NCI-H128 (cell line): ENCODE data around the gene RHPN2.
"Not testable (repeated sequence)": the region's sequence is repeated elsewhere in the genome, so short reads cannot be mapped to it uniquely, and the experiment has no call there.

ENCODE experiments used
- DNase-seq: peaks from one replicate; lab custom pipeline; 2025; ENCODE audit not compliant: unreplicated experiment; lab: John Stamatoyannopoulos, UW

The RHPN2 gene

GRCh38 chr19:33066543-33066942 is 1.9 kb upstream of the RHPN2 start:
- DNase-seq = no peak

GRCh38 chr19:33064458-33064791 is 263 bp downstream of the RHPN2 start:
- DNase-seq = no peak

- DNase-seq = no peak
These were observed 783 bp downstream of the RHPN2 start for GRCh38 chr19:33063753-33064457.

- peak; percentile 6 for DNase-seq
These were observed 1.3 kb downstream of the RHPN2 start for GRCh38 chr19:33063356-33063752.

- DNase-seq = no peak
These were observed 1.8 kb downstream of the RHPN2 start for GRCh38 chr19:33062902-33063301.

- no peak for DNase-seq
These were observed 4.1 kb downstream of the RHPN2 start for GRCh38 chr19:33060586-33060985.

GRCh38 chr19:33055718-33056117 is 9.0 kb downstream of the RHPN2 start:
- no peak for DNase-seq

- DNase-seq = no peak
These were observed 10.1 kb downstream of the RHPN2 start for GRCh38 chr19:33054623-33055022.

- DNase-seq = no peak
These were observed 12.2 kb downstream of the RHPN2 start for GRCh38 chr19:33052352-33052972.

GRCh38 chr19:33050110-33050509 is 14.6 kb downstream of the RHPN2 start:
- no peak for DNase-seq

- no peak for DNase-seq
These were observed 15.6 kb downstream of the RHPN2 start for GRCh38 chr19:33048806-33049676.

GRCh38 chr19:33047422-33047821 is 17.3 kb downstream of the RHPN2 start:
- DNase-seq = no peak

- not testable (repeated sequence) for DNase-seq
These were observed 22.9 kb downstream of the RHPN2 start for GRCh38 chr19:33041828-33042160.

- DNase-seq = no peak
These were observed 23.5 kb downstream of the RHPN2 start for GRCh38 chr19:33040994-33041827.

- DNase-seq = no peak
These were observed 24.9 kb downstream of the RHPN2 start for GRCh38 chr19:33039815-33040214.

- no peak for DNase-seq
These were observed 25.5 kb downstream of the RHPN2 start for GRCh38 chr19:33039108-33039599.

GRCh38 chr19:33037168-33038025 is 27.3 kb downstream of the RHPN2 start:
- not testable (repeated sequence) for DNase-seq

- not testable (repeated sequence) for DNase-seq
These were observed 28.1 kb downstream of the RHPN2 start for GRCh38 chr19:33036370-33037167.

- DNase-seq = no peak
These were observed 29.2 kb downstream of the RHPN2 start for GRCh38 chr19:33035461-33035860.
